K562 (cell line): ENCODE data around the gene TSC22D1. TPM values are rescaled to one million over a fixed set of nuclear protein-coding genes. Genes with fewer than 3 reads are reported as not detected.

Experiments used
- ATAC-seq: fragments of 200-7000 bp; cut with Tn5 transposase; 3 replicates; pipeline ENCODE4 v1.9.1; 2020; ENCODE audit warnings: moderate library complexity
- BruUV-seq: library from RNA; stranded (reverse); fragments of 400-500 nt; replicated peaks from 2 replicates; lab custom pipeline; 2021; lab: Mats Ljungman, UMichigan
- CTCF ChIA-PET: fragments of 300-600 bp; formaldehyde crosslinking; extraction: SDS; loops from one replicate; lab custom pipeline; 2021; ENCODE audit warnings: low intra/inter-chr PET ratio; lab: Yijun Ruan, JAX
- POLR2A ChIA-PET: fragments of 300-600, 350-650 bp; sonication (Branson Sonifier 250); formaldehyde crosslinking; extraction: SDS; loops from one replicate; lab custom pipeline; 2021; ENCODE audit warnings: antibody characterized with exemption, inconsistent platforms; lab: Yijun Ruan, JAX
- DNase-seq, 4 experiments: peaks; one replicate each; pipeline versions ENCODE4 v3.0.0 to v3.0.0-alpha.2; 2011 to 2018; ENCODE audit warnings: low spot score in 3 of 4, mixed read lengths in 3 of 4; ENCODE audit errors: extremely low read depth in 1 of 4
- FAIRE-seq: peaks from 2 replicates; lab custom pipeline; 2011; peaks lifted over from hg19 to GRCh38; lab: Jason Lieb, UNC
- H2AFZ ChIP-seq: 2 replicates; pipeline ENCODE4 v1.6.0; 2011; ENCODE audit warnings: low read depth, low read length, control low read depth, inconsistent platforms
- H3K27ac ChIP-seq: fragments of 200-600 bp; 3 replicates; pipeline ENCODE4 v1.8.0; 2011; ENCODE audit warnings: low read depth, mild to moderate bottlenecking, control low read depth, inconsistent platforms, low read length, moderate library complexity, mixed read lengths; ENCODE audit errors: extremely low read depth
- H3K27me3 ChIP-seq, 2 experiments: fragments of 300-600 bp in 1 of 2; 2 replicates in 1 of 2; 3 replicates in 1 of 2; pipeline versions ENCODE4 v1.6.0 to v1.8.0; 2011; ENCODE audit warnings: inconsistent platforms in 2 of 2, low read length in 2 of 2, mild to moderate bottlenecking in 1 of 2, mixed read lengths in 1 of 2, moderate library complexity in 1 of 2; ENCODE audit not compliant: control insufficient read depth in 2 of 2, insufficient read depth in 2 of 2
- H3K36me3 ChIP-seq: fragments of 300-600 bp; 3 replicates; pipeline ENCODE4 v1.8.0; 2011; ENCODE audit warnings: mild to moderate bottlenecking, low read length, inconsistent platforms; ENCODE audit not compliant: control insufficient read depth, insufficient read depth
- H3K4me1 ChIP-seq, 2 experiments: fragments of 200-600 bp in 1 of 2; replicated peaks in 1 of 2; 2 replicates in 1 of 2; 3 replicates in 1 of 2; pipeline versions ENCODE4 v1.5.1 to v1.8.0; 2011; ENCODE audit warnings: inconsistent platforms in 2 of 2, low read length in 2 of 2, mild to moderate bottlenecking in 1 of 2, mixed read lengths in 1 of 2, moderate library complexity in 1 of 2; ENCODE audit not compliant: control insufficient read depth in 2 of 2, insufficient read depth in 2 of 2
- H3K4me2 ChIP-seq: 2 replicates; pipeline ENCODE4 v1.6.1; 2011; ENCODE audit warnings: low read length, control low read depth, inconsistent platforms, mixed read lengths; ENCODE audit not compliant: insufficient read depth
- H3K4me3 ChIP-seq: fragments of 200-600 bp; sonication (generic), shearing (Covaris generic); 2 replicates; pipeline ENCODE4 v1.5.1; 2016; ENCODE audit warnings: control low read depth, inconsistent platforms
- H3K79me2 ChIP-seq: fragments of 200-600 bp; 3 replicates; pipeline ENCODE4 v1.8.0; 2011; ENCODE audit warnings: low read length, inconsistent platforms; ENCODE audit not compliant: control insufficient read depth, insufficient read depth
- H3K9ac ChIP-seq, 2 experiments: 2 replicates each; pipeline versions ENCODE4 v1.6.0 to v1.6.1; 2011; ENCODE audit warnings: low read depth in 2 of 2, low read length in 2 of 2, control low read depth in 1 of 2, inconsistent platforms in 1 of 2, mild to moderate bottlenecking in 1 of 2, mixed read lengths in 1 of 2; ENCODE audit not compliant: insufficient read depth in 1 of 2
- H3K9me1 ChIP-seq: one replicate; pipeline ENCODE4 v1.6.0; 2011; ENCODE audit warnings: inconsistent platforms, mild to moderate bottlenecking, low read length, moderate library complexity; ENCODE audit not compliant: control insufficient read depth, insufficient read depth
- H3K9me3 ChIP-seq: replicated peaks from 2 replicates; pipeline ENCODE4 v1.5.1; 2011; ENCODE audit warnings: low read depth, low read length, inconsistent platforms; ENCODE audit not compliant: control insufficient read depth, insufficient read depth
- H4K20me1 ChIP-seq: replicated peaks from 2 replicates; pipeline ENCODE4 v1.6.1; 2011; ENCODE audit warnings: low read length, inconsistent platforms, mixed read lengths; ENCODE audit not compliant: control insufficient read depth, insufficient read depth
- GATAD2A ChIP-seq: fragments of 450-650 bp; IDR thresholded peaks from 2 replicates; pipeline ENCODE4 v1.6.1; 2017
- HES1 ChIP-seq: fragments of 450-650 bp; IDR thresholded peaks from 2 replicates; pipeline ENCODE4 v1.6.1; 2016; ENCODE audit warnings: low read depth, mild to moderate bottlenecking, moderate library complexity
- HNRNPLL ChIP-seq: fragments of 200-400 bp; formaldehyde crosslinking; IDR thresholded peaks from 2 replicates; pipeline ENCODE4 v1.6.1; 2017; ENCODE audit warnings: low read length, low read depth, mild to moderate bottlenecking; ENCODE audit not compliant: poor library complexity, severe bottlenecking
- HSF4 ChIP-seq: fragments of 250-450 bp; sonication (Bioruptor Pico); IDR thresholded peaks from 2 replicates; pipeline ENCODE4 v2.1.2; 2022; ENCODE audit warnings: mild to moderate bottlenecking, moderate library complexity, borderline replicate concordance
- NCOR1 ChIP-seq: fragments of 450-650 bp; IDR thresholded peaks from 2 replicates; pipeline ENCODE4 v1.6.1; 2016; ENCODE audit warnings: mild to moderate bottlenecking, moderate library complexity
- NR2C2 ChIP-seq, 2 experiments: fragments of 200-800 bp in 1 of 2; sonication (Bioruptor generic) in 1 of 2; sonication (generic) in 1 of 2; formaldehyde crosslinking in 1 of 2; IDR thresholded peaks; 2 replicates each; pipeline versions ENCODE4 v1.6.1 to v1.8.0; 2016 to 2022; ENCODE audit warnings: mild to moderate bottlenecking in 1 of 2, missing compliant biosample characterization in 1 of 2, missing genetic modification characterization in 1 of 2, missing genetic modification reagents in 1 of 2
- POLR2AphosphoS2 ChIP-seq: IDR thresholded peaks from 2 replicates; pipeline ENCODE4 v1.6.1; 2012; ENCODE audit warnings: low read length, improper control_type of control experiment
- PRMT5 ChIP-seq: sonication (generic); formaldehyde crosslinking; IDR thresholded peaks from 2 replicates; pipeline ENCODE4 v1.5.0; 2020; ENCODE audit warnings: missing genetic modification reagents
- SREBF2 ChIP-seq: sonication (generic); formaldehyde crosslinking; IDR thresholded peaks from 2 replicates; pipeline ENCODE4 v1.4.0; 2020; ENCODE audit warnings: mild to moderate bottlenecking, missing genetic modification reagents
- SUPT5H ChIP-seq: fragments of 450-650 bp; IDR thresholded peaks from 2 replicates; pipeline ENCODE4 v1.6.1; 2016
- TEAD2 ChIP-seq: fragments of 450-650 bp; IDR thresholded peaks from 2 replicates; pipeline ENCODE4 v1.6.1; 2016; ENCODE audit warnings: missing genetic modification characterization, control low read depth, missing compliant biosample characterization
- ZNF224 ChIP-seq: sonication (generic); formaldehyde crosslinking; IDR thresholded peaks from 2 replicates; pipeline ENCODE4 v1.8.0; 2022; ENCODE audit warnings: mild to moderate bottlenecking, missing genetic modification reagents
- ZNF449 ChIP-seq: fragments of 250-450 bp; sonication (Bioruptor Pico); IDR thresholded peaks from 2 replicates; pipeline ENCODE4 v1.8.0; 2022; ENCODE audit warnings: moderate library complexity, mild to moderate bottlenecking, inconsistent platforms
- ZSCAN29 ChIP-seq: fragments of 450-650 bp; IDR thresholded peaks from 2 replicates; pipeline ENCODE4 v1.6.1; 2017
- WGBS: fragments of 100-300 bp; shearing (Covaris generic); methylation state at CpG from one replicate; pipeline ENCODE4 v1.1.6; 2016; ENCODE audit warnings: low coverage, mixed read lengths; ENCODE audit not compliant: insufficient coverage; ENCODE audit errors: missing lambda C conversion rate; 5-methylcytosine and 5-hydroxymethylcytosine counted together
- in situ Hi-C: fragments of 300-500 bp; cut with MboI; formaldehyde crosslinking; loops from 4 replicates; pipeline ENCODE4 v1.15.0; 2018; ENCODE audit warnings: inconsistent platforms, mixed read lengths
- intact Hi-C: fragments of 100-400 bp; cut with micrococcal nuclease; formaldehyde crosslinking; loops from 2 replicates; pipeline ENCODE4 v1.14.2; 2022
- polyA plus RNA-seq, 8 experiments: library from polyadenylated mRNA; depleted of rRNA in 4 of 8; stranded (reverse) in 5 of 8; unstranded in 3 of 8; fragments of >200 nt; fragmentation: Nextera tagmentation in 2 of 8; fragmentation: Illumina TruSeq in 1 of 8; extraction: Ambion mirVana in 2 of 8; extraction: Trizol in 1 of 8; gene quantifications; 2 replicates each; pipeline versions ENCODE4 v1.2.1 to v1.2.3, GENCODE V29; 2011 to 2014; ENCODE audit warnings: inconsistent platforms in 1 of 8, missing spikeins in 1 of 8
- total RNA-seq, 7 experiments: library from RNA; depleted of rRNA in 6 of 7; stranded (reverse); fragments of >200 nt in 6 of 7; fragmentation: Illumina TruSeq in 2 of 7; extraction: Trizol in 2 of 7; gene quantifications; 2 replicates each; pipeline versions ENCODE4 v1.2.1 to v1.2.3, GENCODE V29; 2011 to 2021; ENCODE audit warnings: low replicate concordance in 1 of 7

The TSC22D1 gene
- total and polyA plus RNA-seq, 9 of the 15 experiments (the other 6 are each of a cell fraction or from before 2014, with no cell fraction given), result 2.6 to 19.8 (median 8.4) TPM

- no peaks in the 10 kb centered on the region for H3K36me3 ChIP-seq
- 0% methylated on average over 1 of the region's 1 CpG for WGBS
- no peaks in the 10 kb centered on the region for H3K9me1 ChIP-seq
- no peaks in the 10 kb centered on the region; a peak in 1 of 5 replicates for H3K4me1 ChIP-seq
- intact Hi-C loops (no loop called here), in situ Hi-C loops (loop anchor here (25.0 kb wide), 1 partner anchor 426 kb away; no protein-coding TSS in a partner anchor)
- CTCF ChIA-PET, result no interaction called here
- DNase-seq (no peak), FAIRE-seq (no peak), ATAC-seq (no peak)
- H3K4me3 ChIP-seq, result no peak overlapping the region
- TF ChIP-seq POLR2AphosphoS2, result no peak
- no peak for TF ChIP-seq NR2C2 (CRISPR knock-in tag; IDR thresholded peaks at IDR 0.05)
- TF ChIP-seq NR2C2 (tag; IDR thresholded peaks at IDR 0.05), result no peak
- TF ChIP-seq ZNF449, result no peak
- TF ChIP-seq HES1, result no peak
- no peak for TF ChIP-seq TEAD2 (tag)
- TF ChIP-seq HNRNPLL, result no peak
- no peak for TF ChIP-seq HSF4 (CRISPR knock-in tag)
- TF ChIP-seq PRMT5, result no peak
- no peak for TF ChIP-seq ZSCAN29
- no peak for TF ChIP-seq NCOR1
- TF ChIP-seq GATAD2A, result no peak
- TF ChIP-seq SUPT5H, result no peak
- TF ChIP-seq SREBF2 (CRISPR knock-in tag), result no peak
- no peak for TF ChIP-seq ZNF224
- POLR2A ChIA-PET, result no interaction called here
- H4K20me1 ChIP-seq, result no peaks in the 10 kb centered on the region
- no TSS peak for BruUV-seq
- H3K9ac ChIP-seq, result no peak overlapping the region
- H2AFZ ChIP-seq, result no peak overlapping the region
- H3K79me2 ChIP-seq, result no peaks in the 10 kb centered on the region
- H3K27me3 ChIP-seq, result peaks cover 0 to 6% of the 10 kb centered on the region in 2 experiments; a peak in 2 of 5 replicates
- no peak overlapping the region for H3K4me2 ChIP-seq
- H3K27ac ChIP-seq, result no peak overlapping the region
- no peaks in the 10 kb centered on the region for H3K9me3 ChIP-seq
These were observed 112.4 kb downstream of the TSC22D1 start for GRCh38 chr13:44463759-44464158.
